CD14-positive monocyte (primary cell): ENCODE measurements around the gene TSPEAR. TPM values are rescaled to one million over a fixed set of nuclear protein-coding genes. Genes with fewer than 3 reads are reported as not detected.

Source experiments
- DNase-seq, 3 donors: peaks; one replicate each; pipeline ENCODE4 v3.0.0-alpha.2; 2011 to 2022
- H2AFZ ChIP-seq: 2 replicates; pipeline ENCODE4 v1.6.0; 2012; ENCODE audit warnings: mild to moderate bottlenecking, low read depth, low read length, inconsistent platforms; ENCODE audit not compliant: insufficient read depth, poor library complexity, severe bottlenecking
- H3K27ac ChIP-seq, 2 donors: 1 replicate in 1 of 2; 2 replicates in 1 of 2; pipeline ENCODE4 v1.5.1; 2012 to 2013; ENCODE audit warnings: low read length in 2 of 2, control low read depth in 1 of 2, inconsistent platforms in 1 of 2, low read depth in 1 of 2, mild to moderate bottlenecking in 1 of 2
- H3K27me3 ChIP-seq, 2 donors: one replicate each; pipeline versions ENCODE4 v1.6.0 to v1.6.1; 2011 to 2013; ENCODE audit warnings: low read length in 2 of 2; ENCODE audit not compliant: control insufficient read depth in 2 of 2, insufficient read depth in 2 of 2
- H3K36me3 ChIP-seq, 2 donors: replicated peaks in 1 of 2; 1 replicate in 1 of 2; 2 replicates in 1 of 2; pipeline versions ENCODE4 v1.5.1 to v1.6.1; 2012 to 2013; ENCODE audit warnings: low read length in 2 of 2, control low read depth in 1 of 2, inconsistent platforms in 1 of 2, mild to moderate bottlenecking in 1 of 2; ENCODE audit not compliant: insufficient read depth in 2 of 2, control insufficient read depth in 1 of 2
- H3K4me1 ChIP-seq, 2 donors: 1 replicate in 1 of 2; 2 replicates in 1 of 2; pipeline versions ENCODE4 v1.5.1 to v1.6.1; 2012 to 2013; ENCODE audit warnings: low read length in 2 of 2, control low read depth in 1 of 2, inconsistent platforms in 1 of 2, mild to moderate bottlenecking in 1 of 2, moderate library complexity in 1 of 2; ENCODE audit not compliant: insufficient read depth in 2 of 2, control insufficient read depth in 1 of 2
- H3K4me2 ChIP-seq: replicated peaks from 2 replicates; pipeline ENCODE3; 2012; ENCODE audit warnings: low read length, moderate library complexity, mild to moderate bottlenecking; ENCODE audit not compliant: poor library complexity, severe bottlenecking; ENCODE audit errors: extremely low read depth
- H3K4me3 ChIP-seq, 3 experiments: fragments of 200-600 bp in 1 of 3; sonication (generic) in 1 of 3; replicated peaks in 1 of 3; 1 replicate in 2 of 3; 2 replicates in 1 of 3; pipeline ENCODE4 v1.5.1; 2011 to 2013; ENCODE audit warnings: low read length in 3 of 3, mild to moderate bottlenecking in 3 of 3, control low read depth in 2 of 3, low read depth in 2 of 3, inconsistent platforms in 1 of 3, moderate library complexity in 1 of 3
- H3K79me2 ChIP-seq: 2 replicates; pipeline ENCODE4 v1.6.0; 2012; ENCODE audit warnings: mild to moderate bottlenecking, control low read depth, inconsistent platforms, low read length, moderate library complexity; ENCODE audit not compliant: insufficient read depth
- H3K9ac ChIP-seq: 2 replicates; pipeline ENCODE4 v1.6.0; 2017; ENCODE audit warnings: low read length, mild to moderate bottlenecking; ENCODE audit not compliant: insufficient read depth, poor library complexity, severe bottlenecking
- H3K9me3 ChIP-seq, 2 donors: replicated peaks in 1 of 2; 1 replicate in 1 of 2; 2 replicates in 1 of 2; pipeline versions ENCODE4 v1.5.1 to v1.6.1; 2012 to 2013; ENCODE audit warnings: low read length in 2 of 2, control low read depth in 1 of 2; ENCODE audit not compliant: control insufficient read depth in 1 of 2, insufficient read depth in 1 of 2
- H4K20me1 ChIP-seq: 2 replicates; pipeline ENCODE4 v1.6.0; 2012; ENCODE audit warnings: mild to moderate bottlenecking, low read length, control low read depth, moderate library complexity; ENCODE audit not compliant: insufficient read depth
- H3K27ac Mint-ChIP-seq, 7 donors: one replicate each; pipeline ENCODE4 v1.8.0; 2020; ENCODE audit warnings: mild to moderate bottlenecking in 7 of 7, mixed read lengths in 7 of 7, moderate library complexity in 6 of 7, inconsistent platforms in 2 of 7
- H3K27me3 Mint-ChIP-seq, 3 donors: one replicate each; pipeline ENCODE4 v1.8.0; 2021 to 2022; ENCODE audit warnings: low read depth in 3 of 3, mild to moderate bottlenecking in 3 of 3, mixed read lengths in 3 of 3, moderate library complexity in 3 of 3, inconsistent platforms in 1 of 3
- H3K36me3 Mint-ChIP-seq, 2 donors: one replicate each; pipeline ENCODE4 v1.8.0; 2020; ENCODE audit warnings: mixed read lengths in 2 of 2, inconsistent platforms in 1 of 2, mild to moderate bottlenecking in 1 of 2
- H3K4me1 Mint-ChIP-seq: one replicate; pipeline ENCODE4 v1.8.0; 2020; ENCODE audit warnings: mild to moderate bottlenecking, mixed read lengths
- H3K4me3 Mint-ChIP-seq, 2 donors: one replicate each; pipeline ENCODE4 v1.8.0; 2020; ENCODE audit warnings: mild to moderate bottlenecking in 2 of 2, mixed read lengths in 2 of 2, moderate library complexity in 1 of 2
- H3K9me3 Mint-ChIP-seq, 7 donors: one replicate each; pipeline ENCODE4 v1.8.0; 2020 to 2022; ENCODE audit warnings: mixed read lengths in 7 of 7, mild to moderate bottlenecking in 6 of 7, moderate library complexity in 6 of 7, inconsistent platforms in 2 of 7
- WGBS: methylation state at CpG from one replicate; pipeline ENCODE4 v1.1.5; 2013; ENCODE audit warnings: missing lambda C conversion rate; ENCODE audit not compliant: insufficient coverage; 5-methylcytosine and 5-hydroxymethylcytosine counted together
- intact Hi-C, 2 donors: fragments of 100-400 bp; cut with micrococcal nuclease; formaldehyde crosslinking; loops; one replicate each; pipeline versions ENCODE4 v1.15.0 to v1.15.1; 2023
- polyA plus RNA-seq, 3 donors: library from polyadenylated mRNA; depleted of rRNA in 1 of 3; unstranded in 2 of 3; stranded (reverse) in 1 of 3; fragments of 300-500 nt in 2 of 3; fragments of >200 nt in 1 of 3; fragmentation: Illumina TruSeq in 2 of 3; gene quantifications; 1 replicate in 2 of 3; 2 replicates in 1 of 3; pipeline ENCODE4 v1.2.3, GENCODE V29; 2012 to 2021
- TF ChIP-seq, protein P1 (sequence below): fragments of 200-600 bp; IDR thresholded peaks from one replicate; pipeline ENCODE4 v1.8.0; 2022; ENCODE audit warnings: antibody characterized with exemption, mild to moderate bottlenecking

The TSPEAR gene
- polyA plus RNA-seq, 3 donors = not detected

DNA sequence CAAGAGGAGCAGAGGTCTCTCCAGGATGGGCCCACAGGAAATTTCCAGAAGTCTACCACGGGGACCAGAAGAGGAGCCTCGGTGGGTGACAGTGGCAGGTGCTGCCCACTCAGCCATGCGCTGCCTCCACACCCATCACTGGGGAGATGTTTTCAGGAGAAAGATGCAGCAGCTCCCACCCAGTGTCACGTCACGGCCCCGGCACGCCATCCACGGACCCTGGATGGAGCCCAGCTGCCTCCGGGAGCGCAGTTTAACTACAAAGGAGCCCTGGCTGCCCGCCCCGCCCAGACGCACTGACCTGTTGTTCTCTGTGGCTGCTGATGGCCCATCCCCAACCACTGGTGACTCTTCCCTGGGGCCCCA, 6.8 kb downstream of the TSPEAR start:
- intact Hi-C loops = no loop called here
- Histone ChIP-seq H3K4me2 (no peak overlapping the region), H3K36me3 (no peaks in the 10 kb centered on the region), H2AFZ (no peak overlapping the region), H3K4me3 (no peak overlapping the region), H3K79me2 (no peaks in the 10 kb centered on the region), H3K27ac (no peak overlapping the region), H3K9me3 (peaks cover 7 to 25% of the 10 kb centered on the region in 2 donors), H3K4me1 (no peaks in the 10 kb centered on the region), H3K9ac (no peak overlapping the region), H3K27me3 (peaks cover 33 to 75% of the 10 kb centered on the region in 2 donors), H4K20me1 (no peaks in the 10 kb centered on the region)
- peaks cover 0 to 10% of the 10 kb centered on the region in 2 donors for H3K36me3 Mint-ChIP-seq
- TF ChIP-seq, protein P1, sequence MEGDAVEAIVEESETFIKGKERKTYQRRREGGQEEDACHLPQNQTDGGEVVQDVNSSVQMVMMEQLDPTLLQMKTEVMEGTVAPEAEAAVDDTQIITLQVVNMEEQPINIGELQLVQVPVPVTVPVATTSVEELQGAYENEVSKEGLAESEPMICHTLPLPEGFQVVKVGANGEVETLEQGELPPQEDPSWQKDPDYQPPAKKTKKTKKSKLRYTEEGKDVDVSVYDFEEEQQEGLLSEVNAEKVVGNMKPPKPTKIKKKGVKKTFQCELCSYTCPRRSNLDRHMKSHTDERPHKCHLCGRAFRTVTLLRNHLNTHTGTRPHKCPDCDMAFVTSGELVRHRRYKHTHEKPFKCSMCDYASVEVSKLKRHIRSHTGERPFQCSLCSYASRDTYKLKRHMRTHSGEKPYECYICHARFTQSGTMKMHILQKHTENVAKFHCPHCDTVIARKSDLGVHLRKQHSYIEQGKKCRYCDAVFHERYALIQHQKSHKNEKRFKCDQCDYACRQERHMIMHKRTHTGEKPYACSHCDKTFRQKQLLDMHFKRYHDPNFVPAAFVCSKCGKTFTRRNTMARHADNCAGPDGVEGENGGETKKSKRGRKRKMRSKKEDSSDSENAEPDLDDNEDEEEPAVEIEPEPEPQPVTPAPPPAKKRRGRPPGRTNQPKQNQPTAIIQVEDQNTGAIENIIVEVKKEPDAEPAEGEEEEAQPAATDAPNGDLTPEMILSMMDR = no peak
- H3K27ac Mint-ChIP-seq = no peak overlapping the region
- H3K4me1 Mint-ChIP-seq = no peaks in the 10 kb centered on the region
- H3K9me3 Mint-ChIP-seq = peaks cover 8 to 42% (median 20%) of the 10 kb centered on the region in 7 donors
- 18% methylated on average over 13 of the region's 13 CpGs for WGBS
- peaks cover 76 to 98% (median 77%) of the 10 kb centered on the region in 3 donors for H3K27me3 Mint-ChIP-seq
- peak overlapping the region in 1 of 2 donors; percentile 74 for H3K4me3 Mint-ChIP-seq
- DNase-seq = no peak

DNA sequence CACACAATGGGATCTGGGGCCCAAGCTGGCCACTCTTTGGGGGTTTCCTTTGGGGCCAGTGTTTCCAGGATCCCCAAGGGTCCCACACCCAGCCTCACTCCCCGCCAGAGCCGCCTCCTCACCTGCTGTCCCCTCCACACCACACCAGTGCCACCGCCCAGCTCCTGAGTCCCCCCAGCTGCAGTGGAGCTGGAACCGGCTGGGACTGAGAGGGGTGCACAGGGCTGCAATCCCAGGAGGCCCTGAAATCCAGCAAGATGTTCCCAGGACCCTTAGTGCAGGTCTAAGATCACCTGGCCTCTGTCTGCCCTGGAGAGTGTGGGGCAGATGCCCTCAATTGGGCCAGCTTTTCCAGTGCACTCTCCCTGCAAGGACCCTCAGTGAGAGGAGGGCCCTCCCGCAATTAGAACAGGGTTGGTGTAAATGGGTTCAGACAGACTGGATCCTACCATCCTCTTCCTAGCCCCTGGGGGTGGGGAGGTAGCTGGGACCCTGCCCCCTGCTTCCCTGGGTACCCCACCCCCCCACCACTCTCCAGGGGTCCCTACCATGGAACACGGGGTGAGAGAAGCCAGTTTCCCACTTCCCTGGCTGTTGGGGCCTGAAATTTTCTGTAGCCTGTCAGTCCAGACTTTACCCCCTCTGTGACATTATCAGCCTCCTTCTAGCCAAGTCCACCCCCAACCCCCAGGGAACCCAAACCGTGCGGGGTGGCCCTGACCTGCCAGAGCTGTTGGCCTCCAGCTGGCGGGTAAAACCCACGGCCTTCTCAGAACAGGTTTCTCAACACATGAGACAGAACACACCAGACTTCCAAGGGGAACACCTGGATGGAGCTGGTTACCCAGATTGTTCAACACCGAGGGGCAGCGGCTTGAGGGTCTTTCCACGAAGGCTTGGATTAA, 7.4 kb downstream of the TSPEAR start:
- H3K4me1 ChIP-seq = no peaks in the 10 kb centered on the region
- TF ChIP-seq, protein P1 = no peak
- H3K4me3 Mint-ChIP-seq = peak overlapping the region in 1 of 2 donors; percentile 74
- no peak overlapping the region for H3K27ac Mint-ChIP-seq
- no peak overlapping the region for H3K4me3 ChIP-seq
- intact Hi-C loops = no loop called here
- H3K9me3 ChIP-seq = peaks cover 7 to 20% of the 10 kb centered on the region in 2 donors
- no peak overlapping the region for H3K9ac ChIP-seq
- H3K9me3 Mint-ChIP-seq = peaks cover 8 to 40% (median 20%) of the 10 kb centered on the region in 7 donors
- H3K36me3 Mint-ChIP-seq = peaks cover 0 to 8% of the 10 kb centered on the region in 2 donors
- no peak overlapping the region for H2AFZ ChIP-seq
- no peak overlapping the region for H3K27ac ChIP-seq
- no peaks in the 10 kb centered on the region for H4K20me1 ChIP-seq
- no peaks in the 10 kb centered on the region for H3K79me2 ChIP-seq
- 40% methylated on average over 12 of the region's 13 CpGs for WGBS
- DNase-seq = no peak
- H3K27me3 ChIP-seq = peaks cover 27 to 72% of the 10 kb centered on the region in 2 donors
- H3K27me3 Mint-ChIP-seq = peaks cover 75 to 97% (median 76%) of the 10 kb centered on the region in 3 donors
- no peak overlapping the region for H3K4me2 ChIP-seq
- no peaks in the 10 kb centered on the region for H3K36me3 ChIP-seq
- H3K4me1 Mint-ChIP-seq = no peaks in the 10 kb centered on the region
